SIG-M5 treated with dmso at 0.1 percent for 504 hours (cell line): Measurements from ENCODE around the gene PVALB.
A peak's percentile ranks its signal among the peaks of the same experiment; 100 is the strongest.
"Not testable (repeated sequence)": the region's sequence is repeated elsewhere in the genome, so short reads cannot be mapped to it uniquely, and the experiment has no call there.

Experiments
- DNase-seq: peaks from one replicate; lab custom pipeline; 2025; ENCODE audit not compliant: unreplicated experiment; lab: John Stamatoyannopoulos, UW

Gene PVALB

DNA sequence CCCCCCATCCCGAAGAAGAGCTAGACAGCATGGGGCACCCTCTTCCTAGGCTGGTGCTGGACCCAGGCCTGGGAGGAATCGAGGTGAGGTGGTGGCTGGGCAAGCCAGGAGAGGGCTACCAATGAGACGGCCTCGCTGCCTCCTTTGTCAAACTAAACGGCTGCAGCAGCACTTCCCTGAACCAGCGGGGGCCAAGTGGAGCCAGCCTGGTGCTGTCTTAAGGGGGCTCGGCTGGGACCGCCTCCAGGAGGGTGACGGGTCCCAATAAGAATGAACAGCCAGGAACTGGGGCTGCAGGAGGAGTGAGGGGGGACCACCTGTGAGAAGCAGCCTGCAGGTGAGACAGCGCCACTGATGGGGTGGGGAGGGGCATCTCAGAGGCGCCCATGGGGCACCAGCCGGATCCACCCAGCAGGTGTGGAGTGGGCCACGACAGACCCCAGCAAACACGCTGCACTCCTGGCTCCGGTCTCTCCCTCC lies 58.0 kb downstream of the PVALB start:
- no peak for DNase-seq

DNA sequence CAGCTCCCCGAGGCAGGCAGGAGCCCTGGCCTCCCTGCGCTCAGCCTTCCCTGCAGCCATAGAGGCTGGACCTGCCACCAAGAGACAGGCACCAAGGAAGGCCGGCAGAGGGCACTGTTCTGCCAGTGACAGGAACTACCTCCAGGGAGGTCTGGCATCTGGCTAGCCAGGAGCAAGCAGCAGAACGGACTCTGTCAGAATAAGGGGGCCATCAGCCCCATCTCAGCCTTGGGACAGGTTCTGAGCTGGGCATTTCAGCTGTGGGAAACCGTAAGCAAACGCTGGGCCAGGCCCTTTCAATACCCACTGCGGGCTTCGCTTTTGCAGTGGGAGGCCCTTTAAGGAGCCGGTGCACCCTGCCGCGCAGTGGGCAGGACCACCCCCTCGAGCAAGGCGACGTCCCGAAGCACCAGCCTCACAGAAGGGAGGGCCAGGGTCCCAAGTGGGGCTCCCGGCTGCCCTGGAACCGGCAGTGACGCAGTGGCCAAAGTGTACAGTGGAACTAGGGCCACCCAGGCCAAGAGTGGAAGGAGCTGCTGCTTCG lies 59.1 kb downstream of the PVALB start:
- peak; percentile 42 for DNase-seq

DNA sequence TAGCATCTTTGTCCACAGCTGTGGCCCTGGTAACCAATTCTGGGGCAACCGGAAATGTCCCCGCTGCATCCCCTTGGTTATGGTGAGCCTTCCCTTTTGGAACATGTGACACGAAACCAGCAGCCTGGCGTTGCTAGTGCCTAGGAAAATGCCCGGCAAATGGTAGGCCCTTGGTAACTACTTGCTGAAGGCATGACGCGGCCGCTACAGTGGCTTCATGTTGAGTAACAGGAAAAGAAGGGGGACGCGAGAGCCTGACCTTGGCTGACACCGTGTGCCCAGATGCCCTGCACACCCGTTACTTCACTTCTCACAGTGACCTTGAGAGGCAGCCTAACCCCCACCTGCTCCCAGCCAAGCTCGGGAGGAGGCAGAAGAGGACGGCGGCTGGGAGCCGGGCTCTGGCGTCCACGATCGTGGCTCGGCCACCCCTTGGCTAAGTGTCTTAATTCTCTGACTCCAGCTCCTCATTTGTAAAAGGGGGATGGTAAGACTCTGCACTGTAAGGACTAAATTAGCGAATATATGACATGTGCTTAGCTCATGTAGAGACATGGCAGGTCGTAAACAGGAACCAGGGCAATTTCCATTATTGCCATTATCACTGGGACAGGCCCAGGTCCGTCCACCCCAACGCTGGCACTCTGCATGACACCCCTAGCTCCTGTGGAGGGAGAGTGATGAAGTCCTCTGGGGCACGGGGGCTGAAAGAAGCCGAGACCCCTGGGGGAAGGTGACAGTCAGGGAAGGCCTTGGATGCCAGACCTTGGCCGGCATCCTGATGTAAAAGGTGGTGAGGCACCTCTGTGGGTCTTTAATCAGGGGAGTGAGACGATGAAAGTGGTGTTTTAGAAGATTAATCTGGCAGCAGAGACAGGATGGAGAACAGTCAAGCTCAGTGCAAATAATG lies 59.8 kb downstream of the PVALB start:
- DNase-seq, result no peak

DNA sequence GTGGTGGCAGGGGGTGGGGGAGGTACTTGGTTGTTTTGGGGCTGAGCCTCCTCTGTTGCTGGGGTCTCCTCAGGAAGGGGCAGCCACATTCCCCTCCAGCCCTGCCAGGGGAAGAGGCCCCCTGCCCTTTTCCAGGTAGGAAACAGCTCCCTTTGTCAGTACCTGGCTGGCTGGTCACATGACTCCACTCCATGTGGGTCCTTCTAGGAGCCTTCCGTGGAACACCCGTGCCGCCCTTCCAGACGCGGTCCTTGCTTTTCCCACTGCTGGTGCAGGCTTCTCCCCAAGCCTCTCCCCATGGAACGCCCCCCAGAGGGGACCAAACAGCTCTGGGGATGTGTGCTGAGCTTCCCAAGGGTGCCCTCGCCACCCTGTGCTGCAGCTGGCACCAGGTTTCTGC lies 60.8 kb downstream of the PVALB start:
- no peak for DNase-seq

DNA sequence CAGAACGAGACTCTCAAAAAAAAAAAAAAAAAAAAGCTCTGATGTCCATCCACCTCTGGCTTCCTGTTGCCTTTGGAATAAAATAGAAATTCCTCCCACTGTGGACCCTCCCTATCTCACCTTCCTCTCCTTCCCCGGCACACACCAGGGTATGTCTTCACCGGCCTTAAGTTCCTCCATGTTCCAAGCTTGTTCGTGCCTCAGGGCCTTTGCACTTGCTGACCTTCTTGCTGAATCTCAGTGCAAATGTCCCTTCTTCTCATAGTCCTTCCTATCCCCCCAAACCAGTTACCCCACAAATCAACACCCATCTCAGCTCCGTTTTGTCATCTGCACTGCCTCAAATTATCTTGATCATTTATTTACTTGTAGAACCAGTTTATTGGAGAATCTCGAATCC lies 61.5 kb downstream of the PVALB start:
- DNase-seq, result no peak

DNA sequence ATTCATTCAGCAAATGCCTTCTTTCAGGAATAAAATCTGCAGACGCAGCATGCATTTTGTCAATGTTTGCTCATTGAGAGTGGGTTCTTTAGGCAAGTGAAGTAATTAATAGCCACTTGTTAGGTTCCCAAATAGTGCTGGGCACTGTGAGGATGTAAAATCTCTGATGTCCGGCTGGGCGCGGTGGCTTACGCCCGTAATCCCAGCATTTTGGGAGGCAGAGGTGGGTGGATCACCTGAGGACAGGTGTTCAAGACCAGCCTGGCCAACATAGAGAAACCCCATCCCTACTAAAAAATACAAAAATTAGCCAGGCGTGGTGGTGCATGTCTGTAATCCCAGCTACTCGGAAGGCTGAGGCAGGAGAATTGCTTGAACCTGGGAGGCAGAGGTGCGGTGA lies 62.0 kb downstream of the PVALB start:
- not testable (repeated sequence) for DNase-seq

DNA sequence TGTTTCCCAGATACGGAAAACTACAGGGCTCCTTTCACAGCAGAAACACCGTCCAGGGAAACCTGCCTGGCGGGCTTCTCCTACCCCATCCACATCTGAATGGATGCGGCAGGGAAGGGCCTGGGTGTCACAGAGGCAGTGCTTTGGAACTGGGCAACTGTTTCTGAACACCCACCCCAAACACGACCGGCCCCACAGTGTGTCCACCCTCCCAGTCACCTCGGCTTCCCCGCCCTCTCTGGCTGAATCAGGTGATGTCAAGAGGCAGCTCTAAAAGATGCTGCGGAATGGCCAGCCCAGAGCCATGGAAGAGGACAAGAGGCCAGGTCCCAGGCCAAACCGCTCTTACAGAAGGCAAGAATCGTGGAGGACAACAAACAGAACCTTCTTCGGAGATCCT lies 62.9 kb downstream of the PVALB start:
- no peak for DNase-seq

DNA sequence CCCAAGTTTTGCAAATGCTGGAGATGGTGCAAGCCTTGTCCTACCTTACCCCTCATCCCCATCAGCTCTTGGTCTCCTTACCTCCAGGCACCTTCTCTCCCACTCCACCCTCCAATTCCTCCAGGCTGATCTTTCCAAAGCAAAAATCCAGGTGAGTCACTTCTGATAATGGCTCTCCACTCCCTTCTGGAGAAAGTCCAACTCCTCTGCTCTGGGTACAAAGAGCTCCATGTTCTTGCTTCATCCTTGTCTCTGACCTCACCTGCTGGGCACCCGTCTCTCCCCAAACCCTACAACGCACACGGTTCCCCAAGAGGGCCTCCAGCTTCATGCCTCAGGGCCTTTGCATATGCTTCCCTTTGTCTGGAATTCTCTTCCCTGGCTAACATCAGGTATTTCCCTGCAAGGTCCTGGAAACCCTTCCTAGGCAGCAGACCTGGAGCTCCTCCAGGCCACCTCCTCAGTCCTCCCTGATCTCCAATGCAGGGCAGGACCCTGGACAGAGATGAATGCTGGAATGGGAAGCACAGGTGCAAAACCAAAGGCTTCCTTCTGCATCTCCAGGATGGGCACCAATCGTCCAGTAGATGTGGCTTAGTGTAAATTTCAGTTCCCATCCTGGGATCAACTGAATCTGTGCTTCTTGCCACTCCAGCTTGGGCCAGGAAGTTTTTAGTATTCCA lies 63.6 kb downstream of the PVALB start:
- DNase-seq, result no peak
